ENCODE results near the gene MSI1.

MSI1 gene

DNA sequence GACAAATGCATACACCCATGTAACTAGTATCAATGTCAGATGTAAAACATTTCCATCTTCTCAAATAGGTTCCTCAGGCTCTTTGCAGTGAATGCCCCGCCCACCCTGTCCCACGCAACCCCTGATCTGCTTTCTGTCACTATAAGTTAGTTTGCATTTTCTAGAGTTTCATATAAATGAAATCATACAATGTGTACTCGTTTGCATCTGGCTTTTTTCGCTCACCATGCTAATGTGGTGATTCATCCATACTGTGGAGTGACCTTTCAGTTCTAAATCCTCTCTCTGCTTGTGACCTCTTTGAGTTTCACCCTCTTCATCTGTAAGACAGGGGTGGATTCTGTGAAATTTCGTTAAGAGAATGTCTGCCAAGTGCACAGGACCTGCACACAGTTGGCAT is 30.6 kb upstream of the MSI1 start:
- H3K4me3 ChIP-seq (ENCODE audit: low read depth in 1 of 2, low read length in 1 of 2) = no peak overlapping the region
- no peaks in the 10 kb centered on the region for H3K4me1 ChIP-seq (ENCODE audit: control insufficient read depth in 1 of 2, insufficient read depth in 1 of 2, low read depth in 1 of 2, low read length in 1 of 2)
- TF ChIP-seq, protein P1, sequence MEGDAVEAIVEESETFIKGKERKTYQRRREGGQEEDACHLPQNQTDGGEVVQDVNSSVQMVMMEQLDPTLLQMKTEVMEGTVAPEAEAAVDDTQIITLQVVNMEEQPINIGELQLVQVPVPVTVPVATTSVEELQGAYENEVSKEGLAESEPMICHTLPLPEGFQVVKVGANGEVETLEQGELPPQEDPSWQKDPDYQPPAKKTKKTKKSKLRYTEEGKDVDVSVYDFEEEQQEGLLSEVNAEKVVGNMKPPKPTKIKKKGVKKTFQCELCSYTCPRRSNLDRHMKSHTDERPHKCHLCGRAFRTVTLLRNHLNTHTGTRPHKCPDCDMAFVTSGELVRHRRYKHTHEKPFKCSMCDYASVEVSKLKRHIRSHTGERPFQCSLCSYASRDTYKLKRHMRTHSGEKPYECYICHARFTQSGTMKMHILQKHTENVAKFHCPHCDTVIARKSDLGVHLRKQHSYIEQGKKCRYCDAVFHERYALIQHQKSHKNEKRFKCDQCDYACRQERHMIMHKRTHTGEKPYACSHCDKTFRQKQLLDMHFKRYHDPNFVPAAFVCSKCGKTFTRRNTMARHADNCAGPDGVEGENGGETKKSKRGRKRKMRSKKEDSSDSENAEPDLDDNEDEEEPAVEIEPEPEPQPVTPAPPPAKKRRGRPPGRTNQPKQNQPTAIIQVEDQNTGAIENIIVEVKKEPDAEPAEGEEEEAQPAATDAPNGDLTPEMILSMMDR (IDR thresholded peaks at IDR 0.05) = no peak
- no peak overlapping the region for H3K27ac ChIP-seq
- no peaks in the 10 kb centered on the region for H3K9me3 ChIP-seq
- no peaks in the 10 kb centered on the region for H3K36me3 ChIP-seq
- peaks cover 84% of the 10 kb centered on the region for H3K27me3 ChIP-seq

DNA sequence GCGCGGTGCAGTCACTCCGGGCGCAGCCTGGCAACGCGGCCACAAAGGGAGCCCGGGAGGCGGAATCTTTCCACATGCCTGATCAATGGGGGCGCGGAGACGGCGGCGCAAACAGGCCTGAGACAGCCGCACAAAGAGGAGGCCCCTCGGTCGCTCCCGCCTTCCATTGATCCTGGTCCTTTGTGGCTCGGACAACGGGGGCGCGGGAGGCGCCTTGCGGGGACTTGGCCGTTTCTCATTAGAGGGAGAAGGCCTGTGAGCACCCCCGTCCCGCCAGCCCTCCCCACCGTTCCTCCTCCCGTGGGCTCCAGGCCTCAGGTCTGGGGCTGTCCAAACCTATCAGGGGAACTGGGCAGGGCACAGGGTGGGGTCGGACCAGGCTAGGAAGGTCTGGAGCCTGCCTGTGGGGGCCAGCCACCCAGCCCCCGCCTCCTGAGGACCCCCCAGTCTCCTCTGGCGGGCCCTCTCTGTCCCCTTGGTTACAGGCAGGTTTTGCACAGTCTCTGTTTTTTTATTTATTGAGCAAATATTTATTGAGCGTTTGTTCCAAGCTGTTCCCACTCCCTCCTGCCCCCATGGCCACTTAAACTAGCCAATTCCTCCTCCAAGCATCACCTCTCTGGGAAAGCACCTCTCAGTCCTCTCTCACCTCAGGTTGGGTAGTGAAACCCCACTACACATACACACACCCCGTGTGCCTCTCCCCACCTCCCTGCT is 29.0 kb upstream of the MSI1 start:
- Histone ChIP-seq H3K4me3 (ENCODE audit: low read depth in 1 of 2, low read length in 1 of 2) (no peak overlapping the region), H3K27me3 (peaks cover 88% of the 10 kb centered on the region), H3K4me1 (ENCODE audit: control insufficient read depth in 1 of 2, insufficient read depth in 1 of 2, low read depth in 1 of 2, low read length in 1 of 2) (no peaks in the 10 kb centered on the region), H3K36me3 (no peaks in the 10 kb centered on the region), H3K9me3 (no peaks in the 10 kb centered on the region), H3K27ac (no peak overlapping the region)
- TF ChIP-seq, protein P1 (IDR thresholded peaks at IDR 0.05) = no peak

DNA sequence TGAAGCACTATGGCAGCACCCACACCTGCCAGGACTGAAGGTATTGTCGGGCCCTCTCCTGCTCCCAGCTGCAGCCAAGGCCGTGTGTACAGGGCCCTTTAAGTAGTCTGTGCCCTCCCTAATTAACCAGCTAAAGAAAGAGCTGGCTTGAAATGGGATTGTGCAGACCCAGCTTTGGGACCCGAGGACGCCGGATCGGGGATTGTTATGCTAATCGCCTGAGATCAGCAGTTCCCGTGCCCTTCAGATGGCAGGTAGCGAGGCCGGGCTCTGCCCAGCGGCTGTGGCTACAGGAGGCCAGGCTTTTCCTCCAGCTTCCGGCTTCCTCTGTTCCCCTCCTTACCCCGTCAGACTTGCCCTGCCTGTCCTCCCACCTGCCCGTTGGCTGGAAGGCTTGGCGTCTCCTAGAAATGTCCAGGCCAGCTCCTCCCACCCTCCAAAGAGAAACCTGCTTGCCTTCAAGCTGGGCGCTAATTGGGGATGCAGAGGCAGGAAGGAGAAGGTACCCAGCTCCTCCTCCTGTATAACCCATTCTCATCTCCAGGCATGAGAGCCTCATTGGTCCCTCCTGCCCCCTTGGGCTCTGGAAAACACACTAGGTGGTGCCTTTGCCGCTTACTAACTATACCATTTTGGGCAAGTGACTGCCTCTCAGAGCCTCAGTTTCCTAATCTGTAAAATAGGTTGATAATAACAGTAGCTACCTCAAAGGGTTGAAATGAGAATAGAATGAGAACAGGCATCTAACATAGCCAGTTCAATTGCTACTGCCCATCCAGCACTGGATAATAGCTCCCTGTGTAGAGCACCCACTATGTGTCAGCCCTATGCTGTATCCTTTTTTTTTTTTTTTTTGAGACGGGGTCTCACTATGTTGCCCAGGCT is 25.8 kb upstream of the MSI1 start:
- TF ChIP-seq, protein P1 (IDR thresholded peaks at IDR 0.05) = no peak
- Histone ChIP-seq H3K4me1 (ENCODE audit: control insufficient read depth in 1 of 2, insufficient read depth in 1 of 2, low read depth in 1 of 2, low read length in 1 of 2) (no peaks in the 10 kb centered on the region), H3K27ac (no peak overlapping the region), H3K27me3 (peaks cover 85% of the 10 kb centered on the region), H3K4me3 (ENCODE audit: low read depth in 1 of 2, low read length in 1 of 2) (no peak overlapping the region), H3K36me3 (no peaks in the 10 kb centered on the region), H3K9me3 (no peaks in the 10 kb centered on the region)

DNA sequence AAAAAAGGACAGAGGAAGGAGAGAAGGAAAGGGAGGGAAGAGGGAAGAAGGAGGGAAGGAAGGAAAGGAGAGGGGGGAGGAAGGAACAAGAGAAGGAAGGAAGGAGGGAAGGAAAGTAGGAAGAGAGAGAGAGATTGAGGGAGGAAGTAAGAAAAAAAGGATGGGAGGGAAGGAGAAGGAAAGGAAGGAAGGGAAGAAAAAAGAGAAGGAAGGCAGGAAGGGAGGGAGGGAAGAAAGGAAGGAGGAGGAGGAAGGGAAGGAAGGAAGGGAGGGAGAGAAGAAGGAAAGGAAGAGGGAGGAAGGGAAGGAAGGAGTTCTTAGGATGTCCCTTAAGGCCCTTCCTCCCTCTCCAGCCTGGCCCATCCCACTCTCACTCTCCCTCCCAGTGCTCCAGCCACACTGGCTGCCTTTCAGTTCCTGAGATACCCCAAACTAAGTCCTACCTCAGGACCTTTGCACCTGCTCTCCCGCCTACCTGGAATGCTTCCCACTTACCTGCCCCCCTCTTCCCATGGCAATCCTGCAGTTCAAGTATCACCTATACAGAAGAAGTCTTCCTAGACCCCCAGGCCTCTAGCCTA is 21.7 kb upstream of the MSI1 start:
- no peak overlapping the region for H3K4me3 ChIP-seq (ENCODE audit: low read depth in 1 of 2, low read length in 1 of 2)
- H3K4me1 ChIP-seq (ENCODE audit: control insufficient read depth in 1 of 2, insufficient read depth in 1 of 2, low read depth in 1 of 2, low read length in 1 of 2) = no peaks in the 10 kb centered on the region
- H3K27me3 ChIP-seq = peaks cover 86% of the 10 kb centered on the region
- no peaks in the 10 kb centered on the region for H3K9me3 ChIP-seq
- no peak overlapping the region for H3K27ac ChIP-seq
- TF ChIP-seq, protein P1 (IDR thresholded peaks at IDR 0.05) = no peak
- H3K36me3 ChIP-seq = no peaks in the 10 kb centered on the region

DNA sequence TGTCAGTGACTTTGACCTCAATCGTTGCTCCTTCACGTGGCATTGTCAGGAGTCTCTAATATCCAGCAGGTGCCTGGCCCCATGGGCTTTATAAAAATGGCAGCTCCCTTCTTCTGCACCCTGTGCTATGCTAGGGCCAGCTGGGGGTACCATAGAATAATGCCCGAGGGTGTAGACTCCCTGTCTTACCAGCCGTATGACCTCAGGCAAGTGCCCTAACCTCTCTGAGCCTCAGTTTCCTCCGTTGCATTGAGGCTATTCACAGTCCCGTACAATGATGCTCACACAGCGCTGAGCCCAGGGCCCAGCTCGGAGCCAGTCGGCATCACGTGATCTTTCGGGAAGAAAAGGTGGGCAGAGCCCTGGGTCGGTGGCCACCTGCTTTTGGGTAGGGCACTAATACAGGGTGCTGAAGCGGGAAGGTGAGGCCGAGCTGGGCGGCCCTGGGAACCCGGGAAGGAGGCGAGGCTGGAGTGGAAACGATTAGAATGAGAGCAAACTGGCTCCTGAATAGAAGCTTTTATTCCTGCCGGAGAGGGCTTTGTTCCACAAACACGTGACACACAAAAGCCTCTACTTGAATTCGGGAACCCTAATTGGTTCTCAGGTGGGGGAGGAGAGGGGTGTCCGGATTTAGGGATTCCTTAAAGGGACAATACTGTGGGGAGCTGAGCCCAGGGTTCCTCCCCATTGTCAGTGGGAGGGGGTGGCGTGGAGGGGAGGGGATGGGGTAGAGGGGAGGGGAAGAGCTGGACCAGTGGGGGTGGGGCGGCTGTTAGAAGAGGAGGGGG is 19.9 kb upstream of the MSI1 start:
- Histone ChIP-seq H3K4me3 (ENCODE audit: low read depth in 1 of 2, low read length in 1 of 2) (no peak overlapping the region), H3K36me3 (no peaks in the 10 kb centered on the region), H3K4me1 (ENCODE audit: control insufficient read depth in 1 of 2, insufficient read depth in 1 of 2, low read depth in 1 of 2, low read length in 1 of 2) (no peaks in the 10 kb centered on the region), H3K27ac (no peak overlapping the region), H3K27me3 (peaks cover 76% of the 10 kb centered on the region), H3K9me3 (no peaks in the 10 kb centered on the region)
- TF ChIP-seq, protein P1 (IDR thresholded peaks at IDR 0.05) = no peak
